ENCODE data around the gene ACSS3. TPM values are rescaled to one million over a fixed set of nuclear protein-coding genes. Genes with fewer than 3 reads are reported as not detected.

Gene ACSS3
- total RNA-seq, 3 donors from 2014 or later, result 32.6 to 147 (median 46.5) TPM

- TF ChIP-seq POLR2AphosphoS5 (IDR thresholded peaks at IDR 0.05) (no peak), POLR2A (IDR thresholded peaks at IDR 0.05) (no peak), CTCF (IDR thresholded peaks at IDR 0.05) (no peak)
- Histone ChIP-seq H3K36me3 (no peaks in the 10 kb centered on the region), H3K27me3 (no peaks in the 10 kb centered on the region), H3K9me3 (no peaks in the 10 kb centered on the region), H3K4me1 (no peaks in the 10 kb centered on the region), H3K27ac (no peak overlapping the region), H3K4me3 (no peak overlapping the region)
- no peak for DNase-seq (ENCODE audit: low spot score in 2 of 2)
- intact Hi-C loops (cut with DNase I; ENCODE audit: low total_unique reads), result no loop called here
Observed at GRCh38 chr12:81167694-81168093, 89.8 kb downstream of the ACSS3 start.

- intact Hi-C loops (cut with DNase I; ENCODE audit: low total_unique reads), result no loop called here
- TF ChIP-seq POLR2AphosphoS5 (IDR thresholded peaks at IDR 0.05) (no peak), CTCF (IDR thresholded peaks at IDR 0.05) (no peak), POLR2A (IDR thresholded peaks at IDR 0.05) (no peak)
- DNase-seq (ENCODE audit: low spot score in 2 of 2), result no peak
- no peaks in the 10 kb centered on the region for H3K27me3 ChIP-seq
- H3K9me3 ChIP-seq, result no peaks in the 10 kb centered on the region
- no peaks in the 10 kb centered on the region for H3K36me3 ChIP-seq
- H3K27ac ChIP-seq, result no peak overlapping the region
- no peak overlapping the region for H3K4me3 ChIP-seq
- no peaks in the 10 kb centered on the region for H3K4me1 ChIP-seq
Observed at GRCh38 chr12:81168445-81168844, 90.6 kb downstream of the ACSS3 start.

GRCh38 chr12:81170072-81170471, 92.2 kb downstream of the ACSS3 start:
- H3K4me3 ChIP-seq, result no peak overlapping the region
- H3K4me1 ChIP-seq, result no peaks in the 10 kb centered on the region
- DNase-seq (ENCODE audit: low spot score in 2 of 2), result no peak
- no peaks in the 10 kb centered on the region for H3K27me3 ChIP-seq
- no peak for TF ChIP-seq CTCF (IDR thresholded peaks at IDR 0.05)
- no peak for TF ChIP-seq POLR2AphosphoS5 (IDR thresholded peaks at IDR 0.05)
- no peak for TF ChIP-seq POLR2A (IDR thresholded peaks at IDR 0.05)
- intact Hi-C loops (cut with DNase I; ENCODE audit: low total_unique reads), result no loop called here
- no peaks in the 10 kb centered on the region for H3K9me3 ChIP-seq
- H3K27ac ChIP-seq, result no peak overlapping the region
- H3K36me3 ChIP-seq, result no peaks in the 10 kb centered on the region

GRCh38 chr12:81172851-81173250, 95.0 kb downstream of the ACSS3 start:
- intact Hi-C loops (cut with DNase I; ENCODE audit: low total_unique reads), result no loop called here

GRCh38 chr12:81174664-81175063, 96.8 kb downstream of the ACSS3 start:
- Histone ChIP-seq H3K36me3 (no peaks in the 10 kb centered on the region), H3K27me3 (no peaks in the 10 kb centered on the region), H3K4me1 (no peaks in the 10 kb centered on the region), H3K9me3 (peaks cover 7 to 12% of the 10 kb centered on the region in 2 donors), H3K4me3 (no peak overlapping the region), H3K27ac (no peak overlapping the region)
- DNase-seq (ENCODE audit: low spot score in 2 of 2), result no peak
- TF ChIP-seq POLR2AphosphoS5 (IDR thresholded peaks at IDR 0.05) (no peak), POLR2A (IDR thresholded peaks at IDR 0.05) (no peak), CTCF (IDR thresholded peaks at IDR 0.05) (no peak)
- intact Hi-C loops (cut with DNase I; ENCODE audit: low total_unique reads), result no loop called here

More at GRCh38 chr12:81172851-81173250, 95.0 kb downstream of the ACSS3 start:
- DNase-seq (ENCODE audit: low spot score in 2 of 2), result no peak
- no peaks in the 10 kb centered on the region for H3K36me3 ChIP-seq
- no peak overlapping the region for H3K27ac ChIP-seq
- H3K4me1 ChIP-seq, result no peaks in the 10 kb centered on the region
- no peak for TF ChIP-seq CTCF (IDR thresholded peaks at IDR 0.05)
- TF ChIP-seq POLR2A (IDR thresholded peaks at IDR 0.05), result no peak
- no peak for TF ChIP-seq POLR2AphosphoS5 (IDR thresholded peaks at IDR 0.05)
- H3K4me3 ChIP-seq, result no peak overlapping the region
- H3K27me3 ChIP-seq, result no peaks in the 10 kb centered on the region
- peaks cover 7 to 12% of the 10 kb centered on the region in 2 donors for H3K9me3 ChIP-seq

All from breast epithelium (tissue), 4 donors.